Measurements from ENCODE around the gene SLC37A2.
"Not testable (repeated sequence)": the region's sequence is repeated elsewhere in the genome, so short reads cannot be mapped to it uniquely, and the experiment has no call there.

The SLC37A2 gene

DNA sequence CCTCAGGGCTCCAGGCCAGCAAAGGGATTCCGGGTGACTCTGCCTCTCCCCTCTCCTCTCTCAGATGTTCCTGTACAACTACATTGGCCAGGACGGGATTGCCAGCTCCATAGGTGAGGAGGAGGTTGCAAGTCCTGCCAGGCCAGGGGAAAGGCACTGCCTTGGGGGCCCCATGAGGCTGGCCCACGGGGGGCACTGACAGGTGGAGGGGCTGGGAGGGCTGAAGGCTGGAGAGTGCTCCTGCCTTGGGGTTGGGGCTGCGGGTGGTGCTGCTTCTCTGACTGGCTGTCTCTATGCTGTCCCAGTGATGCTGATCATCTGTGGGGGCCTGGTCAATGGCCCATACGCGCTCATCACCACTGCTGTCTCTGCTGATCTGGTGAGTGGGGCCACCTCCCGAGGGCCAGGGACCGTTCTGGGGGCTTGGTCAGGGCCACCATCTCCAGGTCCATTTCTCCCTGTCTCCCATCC lies 21.7 kb downstream of the SLC37A2 start:
- DNase-seq = no peak

DNA sequence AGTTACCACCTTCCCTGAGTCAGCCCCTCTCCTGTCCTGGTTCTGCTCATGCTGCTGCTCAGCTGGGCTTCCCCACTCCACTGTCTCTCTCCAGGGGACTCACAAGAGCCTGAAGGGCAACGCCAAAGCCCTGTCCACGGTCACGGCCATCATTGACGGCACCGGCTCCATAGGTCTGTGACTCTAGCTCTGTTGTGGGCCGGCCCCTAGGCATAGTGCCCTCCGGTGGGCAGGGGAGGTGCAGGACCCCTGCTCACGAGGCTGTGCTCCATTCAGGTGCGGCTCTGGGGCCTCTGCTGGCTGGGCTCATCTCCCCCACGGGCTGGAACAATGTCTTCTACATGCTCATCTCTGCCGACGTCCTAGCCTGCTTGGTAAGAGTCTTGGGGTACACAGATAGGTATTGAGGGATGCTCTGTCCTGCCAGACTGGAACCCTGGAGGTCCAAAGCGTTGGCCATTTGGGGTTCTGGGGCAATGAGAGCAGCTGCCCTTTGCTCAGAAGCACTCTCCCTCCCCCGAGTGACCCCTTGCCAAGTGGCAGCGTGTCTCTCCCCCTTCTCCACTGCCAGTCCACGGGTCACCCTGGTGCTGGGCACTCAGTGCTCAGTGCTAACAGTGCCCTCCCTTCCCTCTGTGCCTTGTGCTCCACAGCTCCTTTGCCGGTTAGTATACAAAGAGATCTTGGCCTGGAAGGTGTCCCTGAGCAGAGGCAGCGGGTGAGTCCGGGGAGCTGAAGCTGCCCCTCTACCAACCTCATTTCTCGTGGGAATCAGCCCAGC lies 22.4 kb downstream of the SLC37A2 start:
- no peak for DNase-seq

DNA sequence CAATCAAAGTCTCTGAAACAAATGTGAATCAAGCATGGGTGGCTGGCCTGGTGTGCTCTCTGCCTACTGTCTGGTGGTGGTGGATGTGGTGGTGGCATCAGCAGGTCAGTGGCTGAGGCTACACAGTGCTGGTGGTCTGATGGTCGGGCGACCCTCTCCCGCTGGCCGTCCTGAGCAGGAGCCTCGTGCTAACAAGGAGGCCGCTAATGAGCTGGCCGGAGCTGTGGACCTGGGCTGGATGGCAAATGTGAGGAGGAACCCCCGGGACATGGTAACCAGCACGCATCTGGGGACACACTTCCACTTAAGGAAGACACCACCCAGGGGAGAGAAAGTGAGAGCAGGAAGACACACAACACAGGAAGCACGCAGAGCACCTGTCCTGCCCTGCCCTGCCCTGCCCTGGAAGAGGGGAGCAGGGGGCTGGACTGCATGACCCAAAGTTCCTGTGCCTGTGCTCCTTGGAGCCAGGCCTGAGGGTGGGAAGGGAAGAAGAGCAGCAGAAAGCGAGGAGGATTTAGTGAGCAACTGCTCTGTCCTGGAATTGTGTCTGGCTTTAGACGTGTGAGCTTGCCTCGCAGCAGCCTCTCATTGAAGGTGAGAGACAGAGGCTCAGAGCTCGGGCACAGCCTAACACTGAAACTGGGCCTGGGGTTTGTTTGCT lies 23.7 kb downstream of the SLC37A2 start:
- no peak for DNase-seq

DNA sequence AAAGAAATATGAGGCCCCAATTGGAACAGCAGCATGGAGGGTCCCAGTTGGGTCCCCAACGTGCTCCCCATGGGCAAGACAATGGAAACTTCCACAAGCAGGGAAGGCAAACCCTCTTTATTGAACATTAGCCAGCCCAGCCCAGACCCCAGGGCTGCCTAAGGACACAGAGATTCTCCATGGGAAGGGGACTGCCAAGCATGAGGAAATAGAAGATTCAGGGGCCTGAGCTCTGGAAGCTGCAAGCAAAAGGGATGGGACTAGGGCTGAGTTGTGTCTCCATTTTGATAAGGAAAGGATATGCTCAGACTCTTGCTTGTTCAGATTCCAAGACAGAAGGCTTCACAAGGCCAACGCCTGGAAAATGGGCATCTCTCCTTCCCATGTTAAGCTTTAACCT lies 25.0 kb downstream of the SLC37A2 start:
- no peak for DNase-seq

DNA sequence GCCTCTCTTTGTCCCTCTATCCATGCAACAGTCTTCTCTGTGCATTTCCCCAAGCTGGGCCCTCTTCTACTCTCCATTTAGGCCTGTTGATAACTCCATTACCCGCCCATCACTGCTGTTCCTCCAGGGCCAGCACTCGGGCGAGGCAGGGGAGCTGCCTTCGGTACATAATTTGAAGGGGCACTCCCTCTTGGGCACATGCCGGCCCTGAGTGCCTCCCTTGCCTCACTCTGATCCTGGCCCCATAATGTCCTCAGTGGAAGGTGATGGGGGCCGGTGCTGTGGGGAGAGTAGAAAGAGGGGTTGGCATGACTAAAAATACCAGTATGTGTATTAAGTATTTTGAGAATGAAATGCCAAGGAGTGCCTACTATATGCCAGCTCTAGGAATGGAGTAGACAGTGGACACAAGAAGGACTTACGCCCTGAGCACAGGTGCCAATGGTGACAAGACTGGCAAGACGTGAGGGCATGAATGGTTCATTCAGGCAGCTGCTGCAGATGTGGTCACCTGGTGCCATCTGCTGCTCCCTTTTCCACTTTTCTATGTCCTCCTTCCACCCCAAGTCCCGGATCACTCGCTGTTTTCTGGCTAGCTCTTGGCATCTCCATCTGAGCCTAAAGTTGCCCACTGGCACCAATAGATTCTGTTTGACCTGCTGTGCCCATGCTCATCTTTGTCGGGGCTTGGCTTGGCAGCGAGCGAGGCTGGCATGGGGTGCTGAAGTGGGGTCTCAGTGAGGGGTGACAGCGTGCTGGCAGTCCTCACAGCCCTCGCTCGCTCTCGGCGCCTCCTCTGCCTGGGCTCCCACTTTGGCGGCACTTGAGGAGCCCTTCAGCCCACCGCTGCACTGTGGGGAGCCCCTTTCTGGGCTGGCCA lies 25.7 kb downstream of the SLC37A2 start:
- peak; percentile 8 for DNase-seq

DNA sequence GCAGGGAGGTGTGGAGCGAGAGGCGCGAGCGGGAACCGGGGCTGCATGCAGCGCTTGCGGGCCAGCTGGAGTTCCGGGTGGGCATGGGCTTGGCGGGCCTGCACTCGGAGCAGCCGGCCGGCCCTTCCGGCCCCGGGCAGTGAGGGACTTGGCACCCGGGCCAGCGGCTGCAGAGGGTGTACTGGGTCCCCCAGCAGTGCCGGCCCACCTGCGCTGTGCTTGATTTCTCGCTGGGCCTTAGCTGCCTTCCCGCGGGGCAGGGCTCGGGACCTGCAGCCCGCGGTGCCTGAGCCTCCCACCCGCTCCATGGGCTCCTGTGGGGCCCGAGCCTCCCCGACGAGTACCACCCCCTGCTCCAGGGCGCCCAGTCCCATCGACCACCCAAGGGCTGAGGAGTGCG lies 26.4 kb downstream of the SLC37A2 start:
- DNase-seq = not testable (repeated sequence)

DNA sequence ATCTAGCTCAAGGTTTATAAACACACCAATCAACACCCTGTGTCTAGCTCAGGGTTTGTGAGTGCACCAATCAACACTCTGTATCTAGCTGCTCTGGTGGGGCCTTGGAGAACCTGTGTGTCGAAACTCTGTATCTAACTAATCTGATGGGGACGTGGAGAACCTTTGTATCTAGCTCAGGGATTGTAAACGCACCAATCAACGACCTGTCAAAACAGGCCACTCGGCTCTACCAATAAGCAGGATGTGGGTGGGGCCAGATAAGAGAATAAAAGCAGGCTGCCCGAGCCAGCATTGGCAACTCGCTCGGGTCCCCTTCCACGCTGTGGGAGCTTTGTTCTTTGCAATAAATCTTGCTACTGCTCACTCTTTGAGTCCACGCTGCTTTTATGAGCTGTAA lies 27.0 kb downstream of the SLC37A2 start:
- not testable (repeated sequence) for DNase-seq

DNA sequence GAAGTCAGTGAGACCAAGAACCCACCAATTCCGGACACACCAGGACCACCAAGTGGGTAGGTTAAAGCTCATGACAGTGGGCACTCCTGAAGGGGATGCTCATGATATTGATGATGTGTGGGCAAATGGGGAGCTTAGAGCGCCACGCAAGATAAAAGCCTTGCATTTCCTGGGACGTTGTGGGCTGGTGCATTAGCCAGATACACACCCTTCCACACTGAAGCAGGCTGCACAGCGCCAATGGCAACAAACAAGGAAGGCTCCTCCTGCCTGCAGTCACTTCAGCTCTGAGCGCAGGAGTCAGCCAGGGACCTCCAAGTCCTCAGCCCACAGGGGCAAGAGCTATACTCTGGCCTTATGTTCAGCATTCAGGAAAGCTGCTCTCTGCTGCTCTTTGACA lies 27.7 kb downstream of the SLC37A2 start:
- DNase-seq = no peak

DNA sequence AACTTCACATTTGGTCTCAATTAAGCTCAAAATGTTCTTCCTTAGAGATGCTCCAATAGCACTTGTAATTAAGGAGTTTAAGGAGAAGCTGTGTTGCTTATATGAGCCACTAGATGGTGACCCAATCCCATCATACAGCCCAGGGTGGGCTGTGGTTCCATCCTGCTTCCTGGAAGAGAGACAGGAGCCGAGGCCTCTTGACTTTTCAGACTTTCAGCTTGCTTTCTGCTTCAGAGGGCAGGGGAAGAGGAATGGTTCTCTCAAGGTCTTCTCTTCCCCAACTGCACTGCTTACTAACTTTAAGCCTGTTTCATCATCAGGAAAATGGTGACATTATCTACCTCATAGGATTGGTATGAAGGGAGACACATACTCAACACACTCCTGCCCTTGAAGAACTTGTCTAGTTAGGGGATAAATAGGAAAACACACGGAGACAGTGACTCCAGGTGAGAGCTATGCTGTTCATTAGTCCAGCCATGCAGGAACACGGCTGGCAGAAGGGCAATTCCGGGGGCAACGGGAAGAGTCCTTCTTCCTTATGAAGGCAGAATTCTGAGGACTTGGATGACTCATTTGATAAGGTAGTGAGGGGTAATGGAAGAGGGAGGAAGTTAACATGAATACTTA lies 28.3 kb downstream of the SLC37A2 start:
- DNase-seq = peak; percentile 15

DNA sequence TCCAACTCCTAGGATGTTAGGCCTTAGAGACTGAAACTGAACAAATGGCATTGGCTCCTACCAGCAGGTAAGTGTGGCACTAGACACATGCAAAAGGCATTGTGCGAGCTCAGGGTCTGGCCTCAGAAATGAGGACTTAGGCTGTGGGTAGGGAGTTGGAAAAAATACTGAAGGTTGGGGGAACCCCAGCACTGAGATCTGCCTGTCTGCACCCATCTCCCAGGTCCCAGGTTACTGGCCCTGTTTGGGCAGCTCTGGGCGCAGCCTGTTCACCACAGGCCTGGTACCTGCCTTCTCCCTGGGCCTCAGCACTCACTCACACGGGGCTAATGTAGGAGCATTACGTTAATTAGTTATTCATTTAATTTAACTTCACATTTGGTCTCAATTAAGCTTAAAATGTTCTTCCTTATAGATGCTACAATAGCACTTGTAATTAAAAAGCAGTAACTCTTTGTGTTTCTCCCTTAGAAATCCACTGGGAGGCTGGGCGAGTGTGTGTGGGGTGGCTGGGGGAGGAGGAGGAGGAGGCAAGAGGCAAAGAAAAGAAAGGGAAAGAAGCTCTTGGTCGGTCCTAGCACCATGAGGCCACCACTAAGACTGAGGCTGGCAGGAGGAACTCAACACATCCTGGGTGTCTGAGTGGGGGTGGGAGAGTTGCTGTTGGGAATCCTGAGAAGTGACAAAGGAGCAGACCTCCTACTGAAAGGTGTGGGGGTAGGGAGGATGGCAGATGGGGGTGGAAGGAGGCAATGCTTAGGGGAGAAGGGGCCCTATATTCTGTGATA lies 29.0 kb downstream of the SLC37A2 start:
- DNase-seq = no peak

DNA sequence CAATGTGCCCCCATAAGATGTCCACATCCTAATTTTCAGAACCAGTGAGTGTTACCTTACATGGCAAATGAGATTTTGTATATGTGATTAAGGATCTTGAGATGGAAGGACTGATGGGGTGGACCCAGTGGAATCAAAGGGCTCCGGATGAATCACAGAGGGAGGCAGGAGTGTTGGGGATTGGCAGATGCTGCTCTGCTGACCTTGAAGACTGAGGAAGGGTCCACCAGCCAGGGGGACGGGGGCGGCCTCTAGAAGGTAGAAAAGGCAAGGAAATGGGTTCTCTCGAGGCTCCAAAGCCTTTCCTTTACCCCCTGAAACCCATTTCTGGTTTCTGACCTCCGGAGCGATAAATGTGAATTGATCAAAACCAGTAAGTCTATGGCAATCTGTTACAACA lies 29.6 kb downstream of the SLC37A2 start:
- DNase-seq = no peak

DNA sequence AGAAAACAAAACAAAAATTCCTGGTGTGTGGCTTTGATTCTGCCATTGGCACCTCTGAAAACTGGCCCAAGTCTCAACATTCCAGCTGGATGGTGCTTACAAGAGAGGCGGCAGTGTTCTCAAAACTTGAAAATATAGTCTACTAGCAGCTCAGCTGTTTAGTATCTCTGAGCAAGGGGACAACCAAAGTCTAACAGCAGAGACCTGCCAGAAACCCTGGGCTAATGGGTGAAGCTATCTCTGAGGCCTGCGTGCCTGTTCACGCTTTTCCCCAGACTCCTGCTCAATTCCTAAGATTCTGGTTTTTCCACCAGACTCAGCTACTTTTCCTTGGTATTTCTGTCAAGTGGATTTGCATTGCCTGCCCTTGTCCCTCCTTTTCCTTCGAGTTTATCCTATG lies 30.4 kb downstream of the SLC37A2 start:
- DNase-seq = no peak

DNA sequence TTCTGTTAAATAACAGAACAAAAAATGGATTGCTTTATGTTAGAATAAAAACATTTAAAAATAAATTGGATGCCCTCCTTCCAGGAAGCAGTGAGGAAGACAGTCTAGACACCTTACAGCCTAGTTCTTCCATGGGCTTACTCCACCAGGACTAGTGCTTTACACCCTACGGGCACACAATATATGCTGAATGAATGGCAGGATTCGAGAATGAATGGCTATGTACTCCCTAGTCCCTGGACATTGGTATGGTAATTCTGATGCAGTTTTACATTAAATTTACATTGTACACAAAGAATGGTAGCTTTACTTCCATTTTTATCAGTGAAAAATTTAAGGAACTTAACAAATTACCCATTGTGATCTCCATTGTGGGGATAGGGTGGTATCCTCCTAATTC lies 31.6 kb downstream of the SLC37A2 start:
- no peak for DNase-seq

DNA sequence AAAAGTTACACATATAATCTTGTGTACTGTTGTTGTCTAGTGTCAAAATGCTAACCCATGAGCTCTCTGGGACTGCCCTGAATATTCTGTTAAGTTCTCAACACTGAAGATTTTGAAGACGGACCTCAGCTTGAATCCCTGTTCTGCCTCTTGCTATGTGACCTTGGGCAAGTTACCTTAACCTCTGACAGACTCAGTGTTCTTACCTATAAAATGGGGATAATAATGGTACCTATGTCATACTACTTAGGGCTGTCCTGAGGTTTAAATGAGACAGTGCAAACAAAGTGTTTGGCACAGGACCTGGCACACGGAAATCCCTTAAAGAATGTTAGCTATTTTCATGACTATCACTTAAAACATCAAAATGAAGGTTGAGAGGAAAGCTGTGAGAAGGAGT lies 37.0 kb downstream of the SLC37A2 start:
- DNase-seq = no peak

DNA sequence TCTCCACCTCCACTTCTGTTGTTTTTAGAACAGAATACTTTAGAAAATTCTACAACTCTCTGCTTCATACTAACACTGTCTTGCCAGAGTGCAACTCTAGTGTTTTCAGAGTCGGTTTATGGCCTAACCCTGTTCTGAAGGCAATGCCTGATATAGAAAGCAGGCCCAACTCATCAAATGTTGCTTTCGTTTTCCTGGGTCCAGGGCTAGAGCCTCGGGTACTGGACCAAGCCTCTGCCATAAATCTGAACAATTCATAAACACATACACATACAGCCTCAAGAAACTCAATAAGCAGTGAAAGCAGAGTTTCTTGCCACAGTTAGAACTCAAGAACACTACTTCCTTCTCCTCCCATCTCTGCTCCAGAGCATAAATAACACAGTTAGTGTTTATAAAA lies 38.5 kb downstream of the SLC37A2 start:
- DNase-seq = no peak

DNA sequence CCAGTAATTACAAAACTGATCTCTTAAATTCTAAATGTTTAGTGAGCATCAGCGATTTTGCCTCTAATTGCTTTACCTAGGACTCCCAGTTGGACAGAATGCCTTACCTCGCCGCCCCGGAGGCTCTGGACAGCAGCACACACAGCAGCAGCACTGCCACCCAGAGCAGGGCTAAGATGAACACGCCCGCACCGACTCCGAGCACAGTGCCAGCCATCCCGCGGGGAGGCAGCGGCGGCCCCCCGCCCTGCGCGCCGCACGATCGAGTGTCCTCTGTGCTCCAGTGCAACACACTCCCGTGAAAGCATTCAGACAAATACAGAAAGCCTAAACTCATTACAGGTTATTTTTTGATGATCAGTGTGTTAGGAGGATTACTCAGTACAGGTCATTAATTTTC lies 38.9 kb downstream of the SLC37A2 start:
- no peak for DNase-seq

DNA sequence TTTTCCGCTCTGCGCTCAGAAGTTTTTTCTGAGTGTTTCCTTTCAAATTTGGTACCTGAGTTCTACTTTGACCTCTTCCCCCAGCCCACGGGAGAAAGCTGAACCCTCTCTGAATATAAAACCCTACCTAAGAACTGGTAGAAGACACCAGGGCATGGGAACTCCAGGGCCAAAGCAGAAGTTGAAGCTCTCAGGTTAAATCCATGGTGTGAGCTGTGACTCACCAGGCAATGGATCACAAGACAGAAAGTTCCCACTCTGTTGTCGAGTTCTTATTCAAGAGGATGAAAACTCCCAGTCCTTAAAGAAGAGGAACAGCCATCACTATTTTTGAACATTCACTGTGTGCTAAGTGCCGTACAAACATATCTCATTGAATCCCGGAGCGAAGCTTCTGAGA lies 39.4 kb downstream of the SLC37A2 start:
- DNase-seq = no peak

DNA sequence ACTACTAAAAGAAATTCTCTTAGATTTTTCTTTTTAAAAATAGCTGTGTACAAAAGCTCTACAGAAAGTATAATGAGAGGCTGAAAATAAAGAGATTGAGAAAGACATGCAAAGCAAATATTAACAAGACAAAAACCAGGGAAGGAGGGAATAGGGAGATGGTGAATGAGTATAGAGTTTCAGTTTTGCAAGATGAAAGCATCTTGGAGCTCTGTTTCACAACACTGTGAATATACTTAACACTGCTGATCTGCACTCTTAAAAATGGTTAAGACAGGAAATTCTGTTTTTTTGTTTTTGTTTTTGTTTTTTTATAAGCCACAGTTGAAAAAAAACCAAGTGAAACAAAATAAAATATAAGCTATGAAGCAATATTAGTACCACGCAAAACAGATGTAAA lies 42.8 kb downstream of the SLC37A2 start:
- DNase-seq = no peak

DNA sequence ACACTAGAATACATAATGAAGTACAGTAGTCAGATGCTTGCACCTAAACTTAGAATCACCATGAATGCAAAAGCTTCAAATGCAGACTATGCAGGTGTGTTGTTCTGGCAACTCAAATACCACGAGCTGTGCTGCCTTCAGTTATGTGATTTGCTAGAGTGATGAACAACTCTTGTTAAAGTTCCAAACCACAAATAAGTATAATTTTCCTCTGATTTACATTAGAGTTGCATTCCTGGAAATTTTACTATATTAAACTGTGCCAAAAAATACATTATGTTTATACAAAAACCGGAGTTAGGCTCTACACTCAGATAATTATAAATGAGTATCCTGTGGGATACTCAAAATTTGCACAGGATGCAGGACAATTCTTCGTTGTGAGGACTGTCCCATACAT lies 45.4 kb downstream of the SLC37A2 start:
- no peak for DNase-seq

DNA sequence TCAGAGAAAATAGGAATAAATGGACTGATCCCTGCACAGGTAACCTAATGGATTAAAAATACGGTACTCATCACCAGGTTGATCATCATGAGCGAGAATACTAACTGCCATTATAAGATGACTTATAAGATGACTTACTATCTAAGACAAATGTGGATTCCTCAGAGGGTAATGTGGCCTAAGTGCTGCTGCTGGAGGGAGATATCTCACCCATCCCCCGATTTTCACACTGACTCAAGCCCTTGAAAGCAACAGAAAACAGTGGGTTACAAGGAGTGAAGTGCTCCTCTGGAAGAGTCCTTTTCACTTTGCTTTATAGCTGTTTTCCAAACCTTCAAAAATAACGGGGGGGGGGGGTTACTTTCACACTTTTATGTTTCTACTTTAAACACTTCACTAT lies 47.4 kb downstream of the SLC37A2 start:
- DNase-seq = no peak

DNA sequence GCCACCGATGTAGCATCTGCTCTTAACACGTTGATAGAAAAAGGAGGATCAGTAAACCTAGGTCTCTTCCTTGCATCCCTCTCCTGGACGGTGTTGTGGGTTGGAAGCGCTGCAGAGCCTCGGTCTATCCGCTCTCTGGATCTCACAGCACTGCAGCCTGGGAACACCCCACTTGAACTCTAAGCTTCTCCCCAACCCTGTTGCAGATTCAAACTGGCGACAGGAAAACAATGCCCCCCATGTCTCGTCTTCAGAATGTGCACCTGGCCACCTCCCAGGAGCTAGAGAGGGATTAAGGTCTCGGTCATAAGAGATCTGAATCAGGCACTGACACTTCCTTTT lies 47.9 kb downstream of the SLC37A2 start:
- DNase-seq = no peak
